ENCODE measurements around the gene ATXN1.

The ATXN1 gene

GRCh38 chr6:16430391-16431089, 330.7 kb downstream of the ATXN1 start:
- no peaks in the 10 kb centered on the region for H4K20me1 ChIP-seq (ENCODE audit: low read depth, low read length)
- no peaks in the 10 kb centered on the region for H3K9me3 ChIP-seq (ENCODE audit: insufficient read depth, low read length)
- H3K27ac ChIP-seq (ENCODE audit: low read depth, low read length), result no peak overlapping the region
- H3K36me3 ChIP-seq (ENCODE audit: low read length), result no peaks in the 10 kb centered on the region
- H3F3A ChIP-seq (ENCODE audit: insufficient read depth), result peaks cover 6% of the 10 kb centered on the region; the same call in 1 of the 2 replicates
- H3K27me3 ChIP-seq (ENCODE audit: low read length), result no peaks in the 10 kb centered on the region
- no peaks in the 10 kb centered on the region for H3K79me2 ChIP-seq (ENCODE audit: insufficient read depth, low read length)
- H3K9ac ChIP-seq (ENCODE audit: low read length), result no peak overlapping the region
- TF ChIP-seq, protein P1, sequence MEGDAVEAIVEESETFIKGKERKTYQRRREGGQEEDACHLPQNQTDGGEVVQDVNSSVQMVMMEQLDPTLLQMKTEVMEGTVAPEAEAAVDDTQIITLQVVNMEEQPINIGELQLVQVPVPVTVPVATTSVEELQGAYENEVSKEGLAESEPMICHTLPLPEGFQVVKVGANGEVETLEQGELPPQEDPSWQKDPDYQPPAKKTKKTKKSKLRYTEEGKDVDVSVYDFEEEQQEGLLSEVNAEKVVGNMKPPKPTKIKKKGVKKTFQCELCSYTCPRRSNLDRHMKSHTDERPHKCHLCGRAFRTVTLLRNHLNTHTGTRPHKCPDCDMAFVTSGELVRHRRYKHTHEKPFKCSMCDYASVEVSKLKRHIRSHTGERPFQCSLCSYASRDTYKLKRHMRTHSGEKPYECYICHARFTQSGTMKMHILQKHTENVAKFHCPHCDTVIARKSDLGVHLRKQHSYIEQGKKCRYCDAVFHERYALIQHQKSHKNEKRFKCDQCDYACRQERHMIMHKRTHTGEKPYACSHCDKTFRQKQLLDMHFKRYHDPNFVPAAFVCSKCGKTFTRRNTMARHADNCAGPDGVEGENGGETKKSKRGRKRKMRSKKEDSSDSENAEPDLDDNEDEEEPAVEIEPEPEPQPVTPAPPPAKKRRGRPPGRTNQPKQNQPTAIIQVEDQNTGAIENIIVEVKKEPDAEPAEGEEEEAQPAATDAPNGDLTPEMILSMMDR (IDR thresholded peaks at IDR 0.05; ENCODE audit: insufficient read depth, low read length, poor library complexity, severe bottlenecking), result no peak
- TF ChIP-seq EZH2phosphoT487 (conservative IDR thresholded peaks at IDR 0.05; ENCODE audit: low read length), result no peak
- no peaks in the 10 kb centered on the region for H3K9me2 ChIP-seq (replicated peaks; ENCODE audit: insufficient read depth, low read length)
- H3K4me3 ChIP-seq (ENCODE audit: insufficient read depth, low read length, poor library complexity, severe bottlenecking), result no peak overlapping the region
- H2AFZ ChIP-seq (ENCODE audit: low read depth, low read length, severe bottlenecking), result no peak overlapping the region
- H3K4me2 ChIP-seq (ENCODE audit: low read depth, low read length, poor library complexity, severe bottlenecking), result no peak overlapping the region

- Histone ChIP-seq H3K9me3 (ENCODE audit: insufficient read depth, low read length) (no peaks in the 10 kb centered on the region), H3K4me2 (ENCODE audit: low read depth, low read length, poor library complexity, severe bottlenecking) (no peak overlapping the region), H3K9ac (ENCODE audit: low read length) (no peak overlapping the region), H3F3A (ENCODE audit: insufficient read depth) (peaks cover 6% of the 10 kb centered on the region; the same call in 1 of the 2 replicates), H3K4me3 (ENCODE audit: insufficient read depth, low read length, poor library complexity, severe bottlenecking) (no peak overlapping the region), H4K20me1 (ENCODE audit: low read depth, low read length) (no peaks in the 10 kb centered on the region), H3K36me3 (ENCODE audit: low read length) (no peaks in the 10 kb centered on the region), H2AFZ (ENCODE audit: low read depth, low read length, severe bottlenecking) (no peak overlapping the region), H3K9me2 (replicated peaks; ENCODE audit: insufficient read depth, low read length) (no peaks in the 10 kb centered on the region), H3K27me3 (ENCODE audit: low read length) (no peaks in the 10 kb centered on the region), H3K79me2 (ENCODE audit: insufficient read depth, low read length) (no peaks in the 10 kb centered on the region), H3K27ac (ENCODE audit: low read depth, low read length) (no peak overlapping the region)
- TF ChIP-seq, protein P1 (IDR thresholded peaks at IDR 0.05; ENCODE audit: insufficient read depth, low read length, poor library complexity, severe bottlenecking), result no peak
Measured at GRCh38 chr6:16429669-16430068, 331.6 kb downstream of the ATXN1 start.

GRCh38 chr6:16427124-16427523, 334.1 kb downstream of the ATXN1 start:
- H3K36me3 ChIP-seq (ENCODE audit: low read length), result no peaks in the 10 kb centered on the region
- H4K20me1 ChIP-seq (ENCODE audit: low read depth, low read length), result no peaks in the 10 kb centered on the region
- H3F3A ChIP-seq (ENCODE audit: insufficient read depth), result no peaks in the 10 kb centered on the region
- H3K79me2 ChIP-seq (ENCODE audit: insufficient read depth, low read length), result no peaks in the 10 kb centered on the region
- no peak for TF ChIP-seq EZH2phosphoT487 (conservative IDR thresholded peaks at IDR 0.05; ENCODE audit: low read length)
- TF ChIP-seq, protein P1 (IDR thresholded peaks at IDR 0.05; ENCODE audit: insufficient read depth, low read length, poor library complexity, severe bottlenecking), result no peak
- no peaks in the 10 kb centered on the region for H3K27me3 ChIP-seq (ENCODE audit: low read length)
- H3K9me3 ChIP-seq (ENCODE audit: insufficient read depth, low read length), result no peaks in the 10 kb centered on the region
- H3K4me2 ChIP-seq (ENCODE audit: low read depth, low read length, poor library complexity, severe bottlenecking), result no peak overlapping the region
- H3K27ac ChIP-seq (ENCODE audit: low read depth, low read length), result no peak overlapping the region
- H3K9me2 ChIP-seq (replicated peaks; ENCODE audit: insufficient read depth, low read length), result no peaks in the 10 kb centered on the region
- no peak overlapping the region for H3K4me3 ChIP-seq (ENCODE audit: insufficient read depth, low read length, poor library complexity, severe bottlenecking)
- H3K9ac ChIP-seq (ENCODE audit: low read length), result no peak overlapping the region
- H2AFZ ChIP-seq (ENCODE audit: low read depth, low read length, severe bottlenecking), result no peak overlapping the region
